Left hindlimb (tissue), 1 donor: Measurements from ENCODE around the gene GPX3.

Experiments used
- DNase-seq: peaks from one replicate; pipeline ENCODE4 v3.0.0-alpha.2; 2018

Gene GPX3

DNA sequence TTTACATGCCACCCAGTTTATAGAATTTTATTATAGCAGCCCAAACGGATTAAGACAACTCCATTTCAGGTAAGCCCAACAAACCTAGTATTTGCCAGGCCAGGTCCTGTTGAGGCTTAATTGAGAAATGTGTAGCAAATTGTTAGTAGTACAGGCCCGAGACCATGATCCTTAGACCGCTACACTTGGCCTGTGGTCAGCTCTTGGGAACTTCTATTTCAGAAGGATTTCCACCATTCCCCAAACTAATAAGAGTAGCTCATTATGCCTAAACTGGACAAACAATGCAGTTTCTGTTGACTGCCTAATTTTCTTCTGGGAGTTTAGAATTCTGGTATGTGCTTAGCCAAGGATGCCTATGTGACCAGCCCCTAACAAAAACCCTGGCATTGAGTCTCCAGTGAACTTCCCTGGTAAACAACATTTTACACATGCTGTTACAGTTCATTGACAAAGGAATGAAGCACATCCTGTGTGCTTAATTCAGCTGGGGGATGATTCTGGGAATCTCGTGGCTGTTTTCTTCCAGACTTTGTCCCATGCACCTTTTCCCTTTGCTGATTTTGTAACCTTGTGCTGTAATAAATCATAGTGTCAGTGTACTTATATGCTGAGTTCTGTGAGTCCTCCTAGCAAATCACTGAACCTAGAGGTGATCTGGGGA lies 5.6 kb upstream of the GPX3 start:
- DNase-seq = no peak

- no peak for DNase-seq
These were observed 4.3 kb upstream of the GPX3 start for GRCh38 chr5:151015974-151016587.

DNA sequence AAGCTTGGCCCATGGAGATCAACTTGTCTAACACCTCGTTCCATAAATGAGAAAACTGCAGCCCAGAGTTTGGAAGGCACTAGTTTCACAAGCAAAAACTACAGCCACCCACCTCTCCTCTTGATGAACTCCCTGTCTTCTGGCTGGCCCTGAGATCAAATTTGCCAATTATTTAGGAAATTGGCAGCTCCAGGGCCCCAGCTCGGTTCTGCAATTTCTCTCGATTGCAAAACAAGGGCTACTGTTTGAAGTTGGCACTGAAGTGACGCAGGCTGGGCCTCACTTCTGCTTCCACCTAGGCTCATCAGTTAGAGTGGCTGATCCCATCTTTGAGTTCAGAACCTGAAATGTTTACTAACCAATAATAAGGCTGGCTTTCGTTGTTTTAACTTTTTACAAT lies 3.7 kb upstream of the GPX3 start:
- DNase-seq = no peak

DNA sequence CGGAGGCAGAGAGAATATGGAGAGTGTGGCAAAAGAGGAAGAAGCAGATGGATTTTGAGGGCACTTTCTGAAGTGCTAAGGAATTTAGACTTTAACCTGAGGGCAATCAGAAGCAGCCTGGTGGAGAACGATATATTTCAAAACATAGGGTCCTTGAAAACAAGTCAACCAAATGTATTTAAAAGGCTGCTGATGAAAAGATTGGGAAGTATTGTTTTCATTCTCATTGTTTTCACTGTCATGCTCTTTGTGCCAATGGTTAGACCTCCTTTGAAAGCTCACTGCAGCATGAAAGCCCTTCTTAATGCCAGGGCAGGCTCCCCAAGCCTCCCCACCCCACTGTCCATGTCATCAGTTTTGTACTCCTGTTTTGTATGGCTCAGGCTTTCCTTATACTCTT lies 2.5 kb upstream of the GPX3 start:
- no peak for DNase-seq

- no peak for DNase-seq
These were observed 1.5 kb upstream of the GPX3 start for GRCh38 chr5:151018846-151019245.

DNA sequence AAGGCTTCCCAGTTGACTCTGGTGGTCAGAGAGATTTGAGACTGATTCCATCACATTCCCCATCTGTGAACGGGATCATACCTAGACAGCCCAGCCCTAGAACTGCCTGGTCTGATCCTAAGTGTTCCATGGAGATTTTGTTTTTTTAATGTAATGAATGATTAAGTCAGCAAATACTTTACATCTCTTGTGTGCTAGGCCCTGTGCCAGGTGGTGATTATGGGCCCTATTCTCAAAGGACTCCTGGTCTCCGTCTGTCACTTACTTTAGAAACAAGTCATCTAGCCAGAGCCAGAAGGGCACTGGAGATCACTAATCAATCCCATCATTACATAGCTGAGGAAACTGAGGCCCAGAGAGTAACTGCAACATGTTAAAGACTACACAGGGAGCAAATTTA lies 1.1 kb upstream of the GPX3 start:
- DNase-seq = no peak

GRCh38 chr5:151021746-151022145 lies 1.4 kb downstream of the GPX3 start:
- no peak for DNase-seq

DNA sequence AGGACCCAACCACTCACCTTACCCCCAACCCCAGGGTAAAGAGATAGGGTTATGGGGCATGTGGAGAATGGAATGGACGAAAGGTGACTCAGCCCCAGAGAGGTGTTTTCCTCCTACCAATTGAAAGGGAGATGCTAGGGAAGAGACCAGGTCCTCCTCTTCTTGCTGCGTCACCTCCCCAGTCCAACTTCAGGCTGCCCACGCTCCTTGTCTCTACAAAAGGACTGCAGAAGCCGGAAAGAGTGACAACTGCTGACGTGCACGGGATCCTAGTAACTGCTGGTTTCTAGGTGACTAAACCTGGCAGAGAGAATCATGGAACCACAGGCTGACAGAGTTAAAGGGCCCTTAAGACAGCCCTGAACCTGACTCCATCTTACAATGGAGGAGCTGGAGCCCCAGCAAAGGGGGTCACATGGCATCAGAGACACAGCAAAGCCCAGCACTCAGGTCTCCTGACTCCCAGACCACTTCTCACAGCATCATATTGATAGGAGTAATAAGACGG lies 2.2 kb downstream of the GPX3 start:
- no peak for DNase-seq

GRCh38 chr5:151023047-151023615 lies 2.7 kb downstream of the GPX3 start:
- no peak for DNase-seq

GRCh38 chr5:151023651-151024050 lies 3.3 kb downstream of the GPX3 start:
- DNase-seq = no peak

DNA sequence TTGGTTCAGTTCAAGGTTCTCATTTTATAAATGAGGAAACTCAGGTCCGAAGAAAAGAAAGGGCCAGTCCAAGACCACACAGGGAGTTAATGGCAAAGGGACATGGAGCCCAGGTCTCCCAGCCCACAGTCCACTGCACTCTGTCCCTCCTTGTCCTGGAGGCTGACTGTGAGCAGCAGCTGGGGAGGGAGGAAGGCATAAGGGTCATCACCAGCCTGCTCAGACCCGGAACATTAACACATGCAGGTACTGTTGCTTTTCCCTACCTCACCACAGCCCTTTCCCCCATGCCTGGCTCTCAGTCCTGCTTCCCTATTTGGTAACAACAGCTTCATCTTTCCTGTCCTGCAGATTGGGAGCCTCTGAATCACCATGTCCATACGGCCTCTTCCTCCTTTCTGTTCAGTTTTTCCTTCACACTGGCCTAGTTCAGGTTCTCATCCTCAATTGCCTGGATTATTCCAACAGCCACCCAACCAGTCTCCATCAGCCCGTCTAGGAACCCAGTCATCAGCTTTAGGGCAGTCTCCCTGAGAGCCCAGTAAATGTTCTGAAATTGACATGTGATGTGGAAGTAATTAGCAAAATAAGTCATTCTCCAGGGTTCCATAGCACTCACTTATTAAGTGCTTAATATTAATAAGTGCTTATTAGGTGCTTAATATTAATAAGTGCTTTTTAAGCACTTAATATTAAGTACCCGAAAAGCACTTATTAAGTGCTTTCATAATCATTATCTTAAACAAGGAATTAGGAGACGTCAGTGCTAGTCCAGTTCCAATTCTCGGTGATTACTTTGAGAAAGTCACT lies 4.3 kb downstream of the GPX3 start:
- no peak for DNase-seq

DNA sequence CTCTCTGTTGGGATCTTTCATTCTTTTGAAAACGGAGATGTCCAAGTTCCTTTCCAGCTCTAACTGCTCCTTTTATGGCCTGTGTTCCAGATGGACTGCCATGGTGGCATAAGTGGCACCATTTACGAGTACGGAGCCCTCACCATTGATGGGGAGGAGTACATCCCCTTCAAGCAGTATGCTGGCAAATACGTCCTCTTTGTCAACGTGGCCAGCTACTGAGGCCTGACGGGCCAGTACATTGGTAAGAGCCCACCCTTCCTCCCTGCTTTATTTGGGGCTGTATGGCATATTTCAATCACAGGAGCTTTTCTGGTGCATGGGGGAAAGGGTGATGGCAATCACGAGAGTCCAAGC lies 4.8 kb downstream of the GPX3 start:
- no peak for DNase-seq

DNA sequence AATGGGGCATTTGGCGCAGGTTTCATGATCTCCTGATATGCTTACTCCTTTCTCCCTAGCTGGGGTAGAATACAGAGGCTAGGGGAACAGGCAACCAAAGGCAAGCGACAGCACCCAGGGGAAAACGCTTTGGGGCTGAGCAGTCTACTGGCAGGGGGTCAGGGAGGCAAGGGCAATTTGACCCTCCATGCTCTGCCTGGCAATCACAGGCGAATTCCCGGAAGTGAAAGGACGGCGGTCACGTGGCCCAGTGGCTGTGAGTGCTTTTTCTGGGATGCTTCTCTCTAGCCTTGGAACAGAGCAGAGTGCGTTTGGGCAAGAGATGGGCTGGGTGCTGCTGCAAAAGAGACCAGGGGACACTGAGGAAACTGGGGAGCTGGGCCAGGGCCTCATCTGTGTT lies 5.7 kb downstream of the GPX3 start:
- DNase-seq = no peak

- no peak for DNase-seq
These were observed 6.3 kb downstream of the GPX3 start for GRCh38 chr5:151026679-151027078.

GRCh38 chr5:151027961-151028479 lies 7.6 kb downstream of the GPX3 start:
- DNase-seq = no peak

GRCh38 chr5:151028717-151029116 lies 8.3 kb downstream of the GPX3 start:
- DNase-seq = no peak

DNA sequence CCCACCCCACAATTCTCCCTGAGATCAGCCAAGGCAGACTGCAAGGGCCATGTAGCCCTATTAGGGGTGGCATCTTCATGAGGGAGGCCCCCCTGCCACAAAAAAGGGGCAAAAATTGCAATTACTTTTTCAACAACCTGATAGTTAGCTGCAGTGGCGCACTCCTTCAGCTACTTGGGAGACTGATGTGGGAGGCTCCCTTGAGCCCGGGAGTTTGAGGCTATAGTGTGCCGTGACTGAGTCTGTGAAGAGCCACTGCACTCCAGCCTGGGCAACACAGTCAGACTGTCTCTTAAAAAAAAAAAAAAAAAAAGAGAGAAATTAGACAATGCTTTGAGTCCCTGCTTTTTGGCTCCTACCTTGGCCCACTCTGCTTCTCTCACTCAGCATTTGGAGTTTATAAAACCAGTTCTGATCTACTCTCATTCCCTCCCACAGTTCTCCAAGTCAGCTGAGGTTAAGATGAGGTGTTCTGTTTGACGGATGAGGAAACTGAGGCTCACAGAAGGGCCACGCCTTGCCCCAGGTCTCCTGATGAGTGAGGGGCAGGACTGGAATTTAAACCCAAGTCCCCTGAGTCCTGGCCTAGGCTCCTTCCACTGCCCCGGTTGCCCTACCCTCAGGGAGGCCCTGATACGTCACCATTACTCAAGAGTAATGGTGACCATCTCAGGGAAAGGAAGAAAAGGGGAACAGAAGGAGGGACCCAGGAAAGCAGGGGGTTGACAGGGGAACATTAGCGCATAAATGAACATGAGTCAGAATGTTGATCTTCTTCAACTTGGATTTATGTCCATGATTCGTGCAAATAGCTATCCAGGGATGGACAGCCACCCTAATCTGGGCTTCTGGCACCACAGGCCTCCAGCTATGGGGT lies 9.0 kb downstream of the GPX3 start:
- DNase-seq = no peak

DNA sequence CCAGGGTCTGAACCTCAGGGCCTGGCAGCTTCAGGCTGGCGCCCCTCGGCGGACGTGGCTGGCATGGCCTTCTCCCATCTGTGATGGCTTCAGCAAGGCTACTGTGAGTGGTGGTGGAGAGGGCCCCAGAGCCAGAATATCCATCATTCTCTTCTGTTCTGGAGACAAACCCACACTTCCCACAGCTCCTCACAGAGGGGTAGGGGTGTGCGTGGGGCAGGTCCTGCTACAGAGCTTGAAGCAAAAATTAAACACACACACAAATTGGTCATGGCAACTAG lies 9.6 kb downstream of the GPX3 start:
- DNase-seq = no peak

GRCh38 chr5:151030379-151030778 lies 10.0 kb downstream of the GPX3 start:
- DNase-seq = no peak

GRCh38 chr5:151031554-151031953 lies 11.2 kb downstream of the GPX3 start:
- DNase-seq = no peak

- DNase-seq = no peak
These were observed 13.0 kb downstream of the GPX3 start for GRCh38 chr5:151033217-151033934.
